Motor neuron (in vitro differentiated cells): ENCODE measurements around the gene RARA. TPM values are rescaled to one million over a fixed set of nuclear protein-coding genes. Genes with fewer than 3 reads are reported as not detected.

Source experiments
- ATAC-seq, 8 experiments: fragments of 200-7000 bp; cut with Tn5 transposase; replicated peaks in 6 of 8; 2 replicates each; pipeline ENCODE4 v1.8.0; 2021; ENCODE audit warnings: mild to moderate bottlenecking in 8 of 8, moderate library complexity in 8 of 8
- H3K27ac ChIP-seq, 2 donors: fragments of 250-450 bp; sonication (Bioruptor Pico); 2 replicates each; pipeline ENCODE4 v1.9.0; 2021; ENCODE audit warnings: antibody characterized with exemption in 2 of 2, mild to moderate bottlenecking in 2 of 2, moderate library complexity in 1 of 2
- H3K4me1 ChIP-seq, 2 donors: fragments of 250-450 bp; sonication (Bioruptor Pico); replicated peaks in 1 of 2; 2 replicates each; pipeline ENCODE4 v1.6.1; 2021; ENCODE audit warnings: antibody characterized with exemption in 2 of 2, mild to moderate bottlenecking in 2 of 2, moderate library complexity in 1 of 2
- H3K4me3 ChIP-seq, 5 donors: fragments of 250-450 bp; sonication (Bioruptor Pico); 2 replicates each; pipeline ENCODE4 v1.9.0; 2021; ENCODE audit warnings: antibody characterized with exemption in 5 of 5, mild to moderate bottlenecking in 5 of 5, moderate library complexity in 4 of 5
- WGBS, 10 experiments: fragments of 450-650 bp; shearing (Covaris generic); methylation state at CpG; one replicate each; pipeline ENCODE4 v1.0.0; 2022; 5-methylcytosine and 5-hydroxymethylcytosine counted together
- in situ Hi-C, 9 experiments: fragments of 400-800 bp; cut with MboI; loops; one replicate each; pipeline ENCODE4 v1.15.0; 2021; ENCODE audit warnings: low sequenced_read_pairs in 9 of 9, low pct_unique_long_range_greater_than_20kb in 2 of 9; ENCODE audit not compliant: unreplicated experiment in 9 of 9
- total RNA-seq, 8 experiments: library from RNA; unstranded; fragments of 300-600 nt; gene quantifications; 2 replicates each; pipeline versions ENCODE4 v1.2.3 to v1.2.4, GENCODE V29; 2022

Gene RARA
- 10 to 100 TPM; 28.0 to 45.8 (median 32.9) TPM for total RNA-seq

GRCh38 chr17:40309031-40309948, at the start of gene RARA:
RARA (plus strand) TSS chr17:40309180; CDS start chr17:40331219, 22,039 bp downstream.
- H3K4me3 ChIP-seq, result peak within 1 kb of the TSS; percentile 57 to 94 (median 79)
- ATAC-seq, result peak; percentile 11 to 83 (median 74)
- peaks cover 69 to 73% of the 10 kb centered on the region in 2 donors for H3K4me1 ChIP-seq
- H3K27ac ChIP-seq, result peak within 1 kb of the TSS; percentile 48 to 52
- in situ Hi-C loops, result loop anchor here in 5 of 9 experiments (10.0 kb wide), 2 partner anchors 46 to 226 kb away; no protein-coding TSS in a partner anchor
- 0 to 100% (median 14%) methylated on average over 1 to 6 of the region's 20 CpGs; no CpG with 5 or more reads in 1 of the 10 experiments for WGBS, 10 experiments

DNA sequence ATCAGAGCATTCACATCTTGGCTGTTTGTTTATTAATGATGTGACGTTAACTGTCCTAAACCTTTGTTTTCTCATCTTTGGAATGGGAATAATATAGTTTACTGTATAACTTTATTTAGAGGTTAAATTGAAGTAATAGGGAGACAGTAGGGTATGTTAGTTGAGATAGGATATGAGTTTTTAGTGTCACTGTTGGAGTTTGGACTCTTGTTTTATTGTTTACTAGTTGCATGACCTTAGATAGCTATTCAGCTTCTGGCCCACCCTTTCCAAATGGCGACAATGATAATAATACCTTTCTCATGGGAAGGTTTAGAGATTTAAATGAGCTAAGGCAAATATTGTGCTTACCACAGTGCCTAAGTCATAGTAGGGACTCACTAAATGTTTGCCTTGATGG, 49.5 kb upstream of the RARA start:
- Histone ChIP-seq H3K27ac (no peak overlapping the region), H3K4me3 (no peak overlapping the region), H3K4me1 (no peaks in the 10 kb centered on the region)
- ATAC-seq, result no peak
- WGBS, 10 experiments, result 90 to 100% (median 100%) methylated on average over 1 to 2 of the region's 2 CpGs; no CpG with 5 or more reads in 1 of the 10 experiments
- in situ Hi-C loops, result no loop called here

DNA sequence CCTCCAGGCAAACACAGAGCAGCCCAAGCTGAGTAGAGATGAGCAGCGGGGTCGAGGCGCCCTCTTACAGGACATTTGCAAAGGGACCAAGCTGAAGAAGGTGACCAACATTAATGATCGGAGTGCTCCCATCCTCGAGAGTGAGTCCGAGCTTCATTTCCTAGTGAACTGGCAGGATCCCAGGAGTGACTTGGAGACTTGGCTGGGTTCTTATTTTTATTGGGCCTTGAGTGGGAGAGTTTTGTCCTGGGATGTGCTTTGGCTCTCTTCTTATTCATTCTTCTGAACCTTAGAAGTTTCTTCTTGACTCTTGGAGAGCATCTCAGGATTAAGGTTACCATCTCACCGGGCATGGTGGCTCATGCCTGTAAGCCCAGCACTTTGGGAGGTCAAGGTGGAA, 48.5 kb upstream of the RARA start:
- Histone ChIP-seq H3K4me1 (no peaks in the 10 kb centered on the region), H3K27ac (no peak overlapping the region), H3K4me3 (no peak overlapping the region)
- in situ Hi-C loops, result no loop called here
- no peak for ATAC-seq
- 98 to 100% (median 100%) methylated on average over 1 to 7 of the region's 7 CpGs; no CpG with 5 or more reads in 5 of the 10 experiments for WGBS, 10 experiments

- WGBS, 10 experiments, result 60 to 100% (median 100%) methylated on average over 1 to 3 of the region's 21 CpGs; no CpG with 5 or more reads in 5 of the 10 experiments
- Histone ChIP-seq H3K4me3 (no peak overlapping the region), H3K4me1 (no peaks in the 10 kb centered on the region), H3K27ac (no peak overlapping the region)
- in situ Hi-C loops, result no loop called here
- no peak for ATAC-seq
Observed at GRCh38 chr17:40264458-40265185, 44.4 kb upstream of the RARA start.

GRCh38 chr17:40265337-40265736, 43.6 kb upstream of the RARA start:
- 81 to 96% (median 90%) methylated on average over 1 to 5 of the region's 5 CpGs for WGBS, 10 experiments
- H3K4me3 ChIP-seq, result no peak overlapping the region
- H3K4me1 ChIP-seq, result no peaks in the 10 kb centered on the region
- ATAC-seq, result no peak
- in situ Hi-C loops, result no loop called here
- no peak overlapping the region for H3K27ac ChIP-seq

GRCh38 chr17:40266882-40267281, 42.1 kb upstream of the RARA start:
- H3K27ac ChIP-seq, result no peak overlapping the region
- H3K4me1 ChIP-seq, result no peaks in the 10 kb centered on the region
- no peak overlapping the region for H3K4me3 ChIP-seq
- no peak for ATAC-seq
- WGBS, 10 experiments, result 65 to 100% (median 100%) methylated on average over 1 to 5 of the region's 6 CpGs; no CpG with 5 or more reads in 2 of the 10 experiments
- in situ Hi-C loops, result no loop called here

DNA sequence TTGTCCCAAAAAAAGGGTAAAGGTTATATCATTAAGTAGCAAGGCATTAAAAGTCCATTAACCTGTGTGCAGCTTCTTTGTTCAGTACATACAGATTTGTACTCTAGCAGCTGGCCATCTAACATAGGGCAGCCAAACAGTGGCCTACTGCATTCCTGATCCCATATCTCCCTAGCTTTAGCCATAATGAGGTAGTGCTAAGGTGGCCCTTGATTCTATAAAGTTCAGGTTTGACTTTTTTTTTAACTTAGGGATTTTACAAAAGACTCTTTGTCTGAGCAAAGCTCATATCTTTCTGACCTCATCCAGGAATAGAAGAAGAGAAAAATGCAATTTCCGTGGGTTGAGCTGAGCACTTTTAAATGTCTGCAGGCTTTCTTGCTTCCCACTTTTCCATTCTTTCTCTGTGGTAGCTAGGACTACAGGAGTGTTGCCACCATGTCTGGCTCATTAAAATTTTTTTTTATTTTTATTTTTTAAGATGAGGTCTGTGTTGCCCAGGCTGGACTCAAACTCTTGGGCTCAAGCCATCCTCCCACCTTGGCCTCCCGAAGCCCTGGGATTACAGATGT, 40.8 kb upstream of the RARA start:
- H3K27ac ChIP-seq, result no peak overlapping the region
- no peak for ATAC-seq
- 75 to 100% (median 94%) methylated on average over 1 to 2 of the region's 2 CpGs; no CpG with 5 or more reads in 5 of the 10 experiments for WGBS, 10 experiments
- H3K4me3 ChIP-seq, result no peak overlapping the region
- H3K4me1 ChIP-seq, result no peaks in the 10 kb centered on the region
- in situ Hi-C loops, result no loop called here

GRCh38 chr17:40278414-40278813, 30.6 kb upstream of the RARA start:
- H3K27ac ChIP-seq, result no peak overlapping the region
- WGBS, 10 experiments, result 100% methylated on average over 1 of the region's 1 CpG; no CpG with 5 or more reads in 8 of the 10 experiments
- H3K4me3 ChIP-seq, result no peak overlapping the region
- H3K4me1 ChIP-seq, result no peaks in the 10 kb centered on the region
- in situ Hi-C loops, result loop anchor here in 3 of 9 experiments (25.0 kb wide), 1 partner anchor 266 kb away; the partner anchor contains the start of gene CSF3 (in 3 of the 3)
- no peak for ATAC-seq

- Histone ChIP-seq H3K27ac (no peak overlapping the region), H3K4me1 (peaks cover 4 to 10% of the 10 kb centered on the region in 2 donors)
- peak in 1 of 8 experiments; percentile 65 for ATAC-seq
Observed at GRCh38 chr17:40279402-40279801, 29.6 kb upstream of the RARA start.

DNA sequence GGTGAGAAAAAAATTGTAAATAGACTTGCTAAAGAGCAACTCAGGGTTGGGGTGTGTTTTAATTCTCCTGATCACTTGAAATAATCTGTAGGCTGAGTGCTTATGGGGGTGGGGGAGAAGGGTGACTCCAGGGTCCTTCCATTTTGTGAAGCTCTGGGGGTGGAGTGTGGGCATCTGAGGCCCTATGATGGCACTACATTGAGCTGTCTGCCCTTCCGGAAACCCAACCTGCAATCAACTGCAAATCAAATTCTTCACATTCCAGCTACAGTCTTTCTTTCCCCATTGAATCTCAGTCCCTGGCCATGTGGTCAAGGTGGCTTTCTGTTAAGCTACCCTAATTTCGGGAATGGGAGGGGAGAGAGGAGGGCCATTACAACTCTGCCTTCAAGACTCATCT, 27.3 kb upstream of the RARA start:
- Histone ChIP-seq H3K27ac (no peak overlapping the region), H3K4me1 (peaks cover 7 to 12% of the 10 kb centered on the region in 2 donors), H3K4me3 (no peak overlapping the region)
- WGBS, 10 experiments, result 67 to 100% (median 100%) methylated on average over 1 of the region's 2 CpGs; no CpG with 5 or more reads in 5 of the 10 experiments
- no peak for ATAC-seq
- in situ Hi-C loops, result loop anchor here in 4 of 9 experiments (10.0 to 25.0 kb wide), 2 partner anchors 77 to 269 kb away; partner anchors contain the start of gene CSF3 (in 3 of the 4)

More at GRCh38 chr17:40279402-40279801, 29.6 kb upstream of the RARA start:
- 70 to 100% (median 93%) methylated on average over 1 to 4 of the region's 4 CpGs; no CpG with 5 or more reads in 4 of the 10 experiments for whole genome bisulfite sequencing, 10 experiments
- H3K4me3 ChIP-seq, result no peak overlapping the region
- in situ Hi-C loops, result loop anchor here in 3 of 9 experiments (25.0 kb wide), 1 partner anchor 267 kb away; the partner anchor contains the start of gene CSF3 (in 3 of the 3)

DNA sequence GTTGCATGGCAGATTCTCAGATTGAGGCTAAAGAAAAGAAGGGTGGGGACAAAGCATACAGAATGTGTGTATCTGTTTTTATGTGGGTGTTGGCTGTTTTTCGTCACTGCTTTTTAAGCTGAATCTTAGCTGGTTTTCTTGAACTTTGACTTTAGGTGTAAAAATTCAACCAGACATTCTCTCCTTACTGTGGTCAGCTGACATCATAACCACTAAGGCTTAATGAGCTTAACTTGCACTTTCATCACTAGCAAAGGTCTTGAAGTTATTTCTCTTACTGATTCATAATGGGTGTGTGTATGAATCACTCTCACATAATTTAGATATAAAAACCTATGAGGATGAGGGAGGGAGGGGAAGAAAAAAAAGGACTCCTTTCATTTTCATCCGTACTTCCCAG, 25.3 kb upstream of the RARA start:
- Histone ChIP-seq H3K4me3 (no peak overlapping the region), H3K4me1 (peaks cover 7 to 12% of the 10 kb centered on the region in 2 donors), H3K27ac (no peak overlapping the region)
- WGBS, 10 experiments, result 0 to 80% (median 20%) methylated on average over 1 to 2 of the region's 2 CpGs; no CpG with 5 or more reads in 2 of the 10 experiments
- ATAC-seq, result peak in 2 of 8 experiments; percentile 37 to 41
- in situ Hi-C loops, result loop anchor here in 4 of 9 experiments (10.0 to 25.0 kb wide), 2 partner anchors 79 to 271 kb away; partner anchors contain the start of gene CSF3 (in 3 of the 4)

GRCh38 chr17:40284085-40284713, 24.8 kb upstream of the RARA start:
- ATAC-seq, result peak in 3 of 8 experiments; percentile 32 to 70 (median 63)
- Histone ChIP-seq H3K4me3 (no peak overlapping the region), H3K27ac (peak overlapping the region; percentile 21 to 54), H3K4me1 (peaks cover 7 to 12% of the 10 kb centered on the region in 2 donors)
- WGBS, 10 experiments, result 0 to 61% (median 29%) methylated on average over 1 to 2 of the region's 2 CpGs; no CpG with 5 or more reads in 5 of the 10 experiments
- in situ Hi-C loops, result loop anchor here in 4 of 9 experiments (10.0 to 25.0 kb wide), 2 partner anchors 79 to 272 kb away; partner anchors contain the start of gene CSF3 (in 3 of the 4)
